Gastrocnemius medialis (tissue), 4 donors: ENCODE data around the gene SLC39A5. TPM values are rescaled to one million over a fixed set of nuclear protein-coding genes. Genes with fewer than 3 reads are reported as not detected.
A peak's percentile ranks its signal among the peaks of the same experiment; 100 is the strongest.

Experiments used
- ATAC-seq, 2 donors: fragments of 150-250 bp; one replicate each; pipeline ENCODE4 v1.9.1; 2016
- DNase-seq, 2 donors: peaks; one replicate each; pipeline ENCODE4 v3.0.0-alpha.2; 2019
- H3K27ac ChIP-seq, 4 donors: fragments of 200-600 bp; sonication (generic); 1 replicate in 1 of 4; 2 replicates in 3 of 4; pipeline ENCODE4 v1.5.1; 2016 to 2018; ENCODE audit warnings: mild to moderate bottlenecking in 2 of 4, moderate library complexity in 1 of 4
- H3K27me3 ChIP-seq, 3 donors: fragments of 200-600 bp; sonication (generic) in 2 of 3; 1 replicate in 1 of 3; 2 replicates in 2 of 3; pipeline versions ENCODE4 v1.5.1 to v1.6.0; 2016 to 2019; ENCODE audit warnings: mild to moderate bottlenecking in 1 of 3, moderate library complexity in 1 of 3
- H3K36me3 ChIP-seq, 2 donors: fragments of 200-600 bp; sonication (generic) in 1 of 2; one replicate each; pipeline ENCODE4 v1.5.1; 2017 to 2018
- H3K4me1 ChIP-seq, 2 donors: fragments of 200-600 bp; sonication (generic) in 1 of 2; one replicate each; pipeline ENCODE4 v1.5.1; 2016 to 2017; ENCODE audit warnings: mild to moderate bottlenecking in 2 of 2
- H3K4me3 ChIP-seq, 4 donors: fragments of 200-600 bp; sonication (generic) in 3 of 4; 1 replicate in 1 of 4; 2 replicates in 3 of 4; pipeline ENCODE4 v1.5.1; 2016 to 2019; ENCODE audit warnings: mild to moderate bottlenecking in 2 of 4
- H3K9me3 ChIP-seq, 3 donors: fragments of 200-600 bp; sonication (generic) in 2 of 3; 1 replicate in 1 of 3; 2 replicates in 2 of 3; pipeline ENCODE4 v1.5.1; 2016 to 2019
- POLR2A ChIP-seq, 2 donors: fragments of 450-650 bp; IDR thresholded peaks; one replicate each; pipeline ENCODE4 v1.6.1; 2017; ENCODE audit warnings: antibody characterized with exemption in 2 of 2, mild to moderate bottlenecking in 2 of 2, moderate library complexity in 2 of 2
- in situ Hi-C, 4 donors: fragments of 200-750 bp; cut with MboI; loops; one replicate each; pipeline versions ENCODE4 v1.15.0 to v1.8.0; 2017; ENCODE audit warnings: low sequenced_read_pairs in 4 of 4
- intact Hi-C: fragments of 100-400 bp; cut with DNase I; formaldehyde crosslinking; loops from one replicate; pipeline ENCODE4 v1.15.1; 2023; ENCODE audit warnings: low total_unique reads
- total RNA-seq, 4 donors: library from RNA; depleted of rRNA; stranded (reverse); fragments of >200 nt; gene quantifications; one replicate each; pipeline versions ENCODE4 v1.1.0 to v1.2.3, GENCODE V29; 2016
- TF ChIP-seq, protein P1 (sequence below), 5 experiments: fragments of 450-650 bp in 3 of 5; fragments of 200-600 bp in 2 of 5; sonication (generic) in 2 of 5; IDR thresholded peaks in 4 of 5; conservative IDR thresholded peaks in 1 of 5; 1 replicate in 4 of 5; 2 replicates in 1 of 5; pipeline ENCODE4 v1.5.1; 2016 to 2019; ENCODE audit warnings: antibody characterized with exemption in 5 of 5, mild to moderate bottlenecking in 3 of 5, moderate library complexity in 3 of 5

Gene SLC39A5
- total RNA-seq, 4 donors from 2014 or later, result 0.83 TPM; not detected in 3

DNA sequence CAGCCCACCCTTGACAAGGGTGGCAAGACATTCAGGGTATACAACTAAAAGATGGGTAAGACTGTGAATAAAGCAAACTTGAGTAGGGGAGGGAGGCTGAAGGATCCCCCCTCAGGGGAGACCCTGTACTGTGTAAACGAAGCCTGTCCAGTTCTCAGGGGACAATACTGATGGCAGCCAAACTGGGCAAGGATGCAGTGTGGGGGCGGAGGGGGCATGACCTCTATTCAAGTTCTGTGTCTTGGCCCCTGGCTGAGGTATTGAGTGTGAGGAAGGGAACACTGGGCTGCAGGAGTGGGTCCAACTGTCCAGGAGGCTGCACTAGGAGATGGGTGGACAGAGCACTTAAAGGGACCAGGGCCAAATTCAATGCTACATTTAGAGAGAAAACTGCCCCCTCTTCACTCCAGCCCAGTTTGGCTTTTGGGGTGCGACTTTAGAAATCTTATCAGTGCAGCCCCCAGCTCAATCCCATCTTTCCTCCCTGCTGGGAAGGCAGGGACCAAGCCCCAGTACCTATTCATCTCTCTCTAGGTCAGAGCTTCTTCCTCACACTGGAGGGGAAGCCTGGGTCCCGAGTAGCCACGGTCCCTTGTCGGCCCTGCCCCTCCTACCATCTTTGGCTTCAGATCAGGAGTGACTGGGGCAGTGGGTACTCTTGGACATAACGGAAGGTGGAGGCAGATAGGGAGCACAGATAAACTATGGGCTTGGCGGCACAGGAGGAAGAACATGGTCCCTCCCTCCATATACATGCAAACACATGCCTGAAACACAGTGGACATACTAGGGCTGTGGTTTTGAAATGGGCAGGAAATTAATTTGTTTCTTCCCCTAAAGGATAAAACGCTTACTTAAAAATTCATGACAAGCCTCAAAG, 11.8 kb downstream of the SLC39A5 start:
- TF ChIP-seq, protein P1, sequence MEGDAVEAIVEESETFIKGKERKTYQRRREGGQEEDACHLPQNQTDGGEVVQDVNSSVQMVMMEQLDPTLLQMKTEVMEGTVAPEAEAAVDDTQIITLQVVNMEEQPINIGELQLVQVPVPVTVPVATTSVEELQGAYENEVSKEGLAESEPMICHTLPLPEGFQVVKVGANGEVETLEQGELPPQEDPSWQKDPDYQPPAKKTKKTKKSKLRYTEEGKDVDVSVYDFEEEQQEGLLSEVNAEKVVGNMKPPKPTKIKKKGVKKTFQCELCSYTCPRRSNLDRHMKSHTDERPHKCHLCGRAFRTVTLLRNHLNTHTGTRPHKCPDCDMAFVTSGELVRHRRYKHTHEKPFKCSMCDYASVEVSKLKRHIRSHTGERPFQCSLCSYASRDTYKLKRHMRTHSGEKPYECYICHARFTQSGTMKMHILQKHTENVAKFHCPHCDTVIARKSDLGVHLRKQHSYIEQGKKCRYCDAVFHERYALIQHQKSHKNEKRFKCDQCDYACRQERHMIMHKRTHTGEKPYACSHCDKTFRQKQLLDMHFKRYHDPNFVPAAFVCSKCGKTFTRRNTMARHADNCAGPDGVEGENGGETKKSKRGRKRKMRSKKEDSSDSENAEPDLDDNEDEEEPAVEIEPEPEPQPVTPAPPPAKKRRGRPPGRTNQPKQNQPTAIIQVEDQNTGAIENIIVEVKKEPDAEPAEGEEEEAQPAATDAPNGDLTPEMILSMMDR (IDR thresholded peaks at IDR 0.05 in 4 of 5, conservative IDR thresholded peaks at IDR 0.05 in 1 of 5), result no peak
- TF ChIP-seq POLR2A (IDR thresholded peaks at IDR 0.05), result no peak
- Histone ChIP-seq H3K36me3 (peaks cover 0 to 76% of the 10 kb centered on the region in 2 donors), H3K4me3 (no peak overlapping the region), H3K27ac (no peak overlapping the region), H3K9me3 (no peaks in the 10 kb centered on the region), H3K27me3 (no peaks in the 10 kb centered on the region), H3K4me1 (no peaks in the 10 kb centered on the region)
- intact Hi-C loops, result no loop called here
- in situ Hi-C loops, result no loop called here
- ATAC-seq (no peak), DNase-seq (no peak)

DNA sequence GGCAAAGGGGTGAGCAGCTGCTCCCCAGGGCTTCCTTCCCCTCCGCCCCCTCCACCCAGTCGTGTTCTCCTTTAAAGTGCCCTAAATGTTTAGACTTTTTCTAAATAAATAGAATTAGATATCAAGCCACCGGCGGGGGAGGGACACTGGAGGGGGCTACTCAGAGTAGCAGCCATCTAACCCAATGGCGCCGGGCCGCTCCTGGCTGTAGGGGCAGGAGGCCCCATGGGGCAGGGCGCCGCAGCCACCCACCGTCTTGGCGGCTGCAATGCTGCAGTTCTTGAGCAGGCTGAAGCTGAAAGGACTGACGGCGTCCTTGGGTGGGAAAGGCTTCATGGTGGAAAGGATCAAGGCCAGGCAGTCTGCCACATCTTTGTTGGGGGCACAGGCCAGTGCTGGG, 13.1 kb downstream of the SLC39A5 start:
- peaks cover 0 to 89% of the 10 kb centered on the region in 2 donors for H3K36me3 ChIP-seq
- intact Hi-C loops, result no loop called here
- no peaks in the 10 kb centered on the region for H3K4me1 ChIP-seq
- DNase-seq (no peak), ATAC-seq (no peak)
- H3K4me3 ChIP-seq, result no peak overlapping the region
- in situ Hi-C loops, result no loop called here
- TF ChIP-seq, protein P1 (IDR thresholded peaks at IDR 0.05 in 4 of 5, conservative IDR thresholded peaks at IDR 0.05 in 1 of 5), result no peak
- TF ChIP-seq POLR2A (IDR thresholded peaks at IDR 0.05), result no peak
- H3K9me3 ChIP-seq, result no peaks in the 10 kb centered on the region
- H3K27me3 ChIP-seq, result no peaks in the 10 kb centered on the region
- peak overlapping the region in 1 of 4 donors; percentile 38 for H3K27ac ChIP-seq

DNA sequence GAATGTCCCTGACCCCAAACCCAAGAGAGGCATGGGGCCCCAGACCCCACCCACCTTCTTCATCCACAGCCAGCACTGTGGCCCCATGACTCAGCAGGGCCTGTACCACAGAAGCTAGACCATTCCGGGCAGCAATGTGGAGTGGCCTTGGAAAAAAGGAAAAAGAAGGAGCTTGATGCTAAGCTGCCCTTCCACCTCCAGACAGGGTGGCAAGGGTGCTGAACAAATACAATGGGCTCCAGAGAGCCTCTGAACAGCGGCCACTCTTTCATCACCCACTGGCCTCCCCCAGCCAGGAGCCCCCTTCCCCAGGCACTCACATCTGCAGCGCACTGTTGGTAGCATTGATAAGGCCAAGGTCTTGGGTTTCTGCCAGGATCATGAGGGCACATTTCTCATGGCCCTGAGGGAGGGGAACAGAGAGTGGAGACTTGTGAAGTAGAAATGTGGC, 13.9 kb downstream of the SLC39A5 start:
- ATAC-seq, result no peak
- peak overlapping the region in 1 of 4 donors; percentile 38 for H3K27ac ChIP-seq
- H3K27me3 ChIP-seq, result no peaks in the 10 kb centered on the region
- peaks cover 0 to 97% of the 10 kb centered on the region in 2 donors for H3K36me3 ChIP-seq
- TF ChIP-seq POLR2A (IDR thresholded peaks at IDR 0.05), result no peak
- TF ChIP-seq, protein P1 (IDR thresholded peaks at IDR 0.05 in 4 of 5, conservative IDR thresholded peaks at IDR 0.05 in 1 of 5), result no peak
- no peak overlapping the region for H3K4me3 ChIP-seq
- no peaks in the 10 kb centered on the region for H3K9me3 ChIP-seq
- intact Hi-C loops, result no loop called here
- in situ Hi-C loops, result no loop called here
- DNase-seq, result no peak
- H3K4me1 ChIP-seq, result no peaks in the 10 kb centered on the region

DNA sequence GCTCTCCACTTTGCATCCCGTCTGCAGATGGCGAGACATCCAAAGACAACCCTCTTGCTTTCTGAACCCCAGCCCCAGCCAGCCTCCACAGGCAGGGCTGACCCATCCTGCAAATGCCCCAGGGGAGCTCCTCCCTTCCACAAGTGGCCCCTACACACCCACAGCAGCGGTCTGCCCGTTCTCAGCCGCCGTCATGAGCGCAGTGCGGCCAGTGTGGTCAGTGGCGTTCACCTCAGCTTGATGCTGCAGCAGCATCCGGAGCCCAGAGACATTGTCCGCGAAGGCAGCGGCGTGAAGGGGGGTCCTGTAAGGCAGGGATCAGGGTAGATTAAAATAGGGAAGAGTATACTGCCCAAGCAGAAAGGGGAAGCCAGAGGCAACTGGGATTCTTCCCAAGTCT, 14.6 kb downstream of the SLC39A5 start:
- no peak overlapping the region for H3K27ac ChIP-seq
- no peak for ATAC-seq
- H3K4me1 ChIP-seq, result no peaks in the 10 kb centered on the region
- H3K9me3 ChIP-seq, result no peaks in the 10 kb centered on the region
- H3K36me3 ChIP-seq, result peaks cover 0 to 100% of the 10 kb centered on the region in 2 donors
- no peak for DNase-seq
- TF ChIP-seq POLR2A (IDR thresholded peaks at IDR 0.05), result no peak
- no peaks in the 10 kb centered on the region for H3K27me3 ChIP-seq
- in situ Hi-C loops, result no loop called here
- H3K4me3 ChIP-seq, result no peak overlapping the region
- intact Hi-C loops, result no loop called here

DNA sequence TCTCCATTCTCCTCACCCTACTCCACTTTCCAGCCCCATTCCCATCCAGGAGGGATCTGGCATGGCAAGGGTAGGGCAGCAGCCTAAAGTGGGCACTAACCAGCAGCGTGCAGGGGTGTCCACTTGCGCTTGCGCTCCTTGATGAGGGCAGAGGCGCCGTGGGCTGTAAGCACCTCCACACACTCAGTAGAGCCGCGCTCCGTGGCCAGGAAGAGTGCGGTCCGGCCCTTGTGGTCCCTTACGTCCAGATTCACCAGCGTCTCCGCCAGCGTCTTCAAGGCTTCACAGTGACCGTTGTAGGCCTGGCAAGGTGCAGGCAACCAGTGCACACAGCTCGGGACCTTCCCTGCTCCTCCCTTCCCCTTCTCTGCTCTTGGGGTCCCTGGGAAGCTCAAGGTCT, 18.1 kb downstream of the SLC39A5 start:
- Histone ChIP-seq H3K27ac (no peak overlapping the region), H3K27me3 (no peaks in the 10 kb centered on the region), H3K9me3 (no peaks in the 10 kb centered on the region), H3K4me3 (no peak overlapping the region), H3K36me3 (peaks cover 0 to 100% of the 10 kb centered on the region in 2 donors), H3K4me1 (no peaks in the 10 kb centered on the region)
- no peak for TF ChIP-seq POLR2A (IDR thresholded peaks at IDR 0.05)
- in situ Hi-C loops, result no loop called here
- DNase-seq, result no peak
- ATAC-seq, result no peak
- intact Hi-C loops, result no loop called here
